ENCODE results near the gene NEURL3. TPM values are rescaled to one million over a fixed set of nuclear protein-coding genes. Genes with fewer than 3 reads are reported as not detected.

The NEURL3 gene
- total and polyA plus RNA-seq, 2 of the 8 experiments (the other 6 are each of a cell fraction or from before 2014, with no cell fraction given) = not detected

GRCh38 chr2:96531872-96532505, 26.8 kb upstream of the NEURL3 start:
- DNase-seq (ENCODE audit: low read depth in 1 of 2, low spot score in 2 of 2) (no peak), FAIRE-seq (no peak)
- peak overlapping the region; percentile 22 to 58 (median 48) for H3K4me3 ChIP-seq (ENCODE audit: extremely low read depth in 1 of 4, insufficient read depth in 2 of 4, low read depth in 3 of 4, low read length in 4 of 4)
- H2BK20ac ChIP-seq (ENCODE audit: low read length) = peak overlapping the region; percentile 80; the same call in 1 of the 2 replicates
- H4K20me1 ChIP-seq (replicated peaks in 1 of 2; ENCODE audit: control insufficient read depth in 1 of 2, insufficient read depth in 2 of 2, low read length in 2 of 2) = no peaks in the 10 kb centered on the region
- H3K23me2 ChIP-seq (ENCODE audit: low read depth, low read length) = peaks cover 9% of the 10 kb centered on the region; the same call in 1 of the 2 replicates
- peak overlapping the region; percentile 73 to 94 for H3K4me2 ChIP-seq (ENCODE audit: insufficient read depth in 1 of 2, low read depth in 2 of 2, low read length in 2 of 2)
- WGBS, 2 experiments (ENCODE audit: extremely low coverage in 1 of 2, insufficient coverage in 1 of 2, insufficient read length in 1 of 2, insufficient replicate concordance in 2 of 2, low coverage in 1 of 2, low lambda C conversion rate in 2 of 2, missing lambda C conversion rate in 1 of 2) = 12% methylated on average over 16 of the region's 23 CpGs; no CpG with 5 or more reads in 1 of the 2 experiments
- no peaks in the 10 kb centered on the region for H3K36me3 ChIP-seq (ENCODE audit: control insufficient read depth in 2 of 4, insufficient read depth in 4 of 4, low read length in 3 of 4)
- peak overlapping the region; percentile 60; the same call in 1 of the 2 replicates for H2AFZ ChIP-seq (ENCODE audit: low read length)
- H3K56ac ChIP-seq (replicated peaks; ENCODE audit: insufficient read length, low read depth, low read length) = no peak overlapping the region
- no peak overlapping the region for H3K4ac ChIP-seq (replicated peaks; ENCODE audit: insufficient read length, low read depth, low read length)
- TF ChIP-seq KDM4A (IDR thresholded peaks at IDR 0.05; ENCODE audit: low read depth, low read length, severe bottlenecking) (peak; percentile 67), SP1 (IDR thresholded peaks at IDR 0.05; ENCODE audit: low read depth, low read length) (peak; percentile 86), SIX5 (IDR thresholded peaks at IDR 0.05; ENCODE audit: low read depth, low read length) (peak; percentile 53), CREB1 (IDR thresholded peaks at IDR 0.05) (peak; percentile 66), NRF1 (IDR thresholded peaks at IDR 0.05; ENCODE audit: low read depth, low read length) (no peak)
- 0 out of 2 replicates have a peak overlapping the region, but pooled peaks have one; percentile 52 for H4K8ac ChIP-seq (ENCODE audit: extremely low read depth, insufficient read depth, low read length)
- no peaks in the 10 kb centered on the region for H3K79me2 ChIP-seq (ENCODE audit: control insufficient read depth in 1 of 2, insufficient read depth in 2 of 2, low read length in 2 of 2)
- H3K14ac ChIP-seq (ENCODE audit: insufficient read length) = no peak overlapping the region
- H4K5ac ChIP-seq (ENCODE audit: insufficient read length, low read depth, low read length) = no peak overlapping the region
- peaks cover 0 to 18% (median 11%) of the 10 kb centered on the region in 4 experiments; a peak in 6 of 7 replicates for H3K27me3 ChIP-seq (replicated peaks in 1 of 4; ENCODE audit: control insufficient read depth in 3 of 4, extremely low read depth in 1 of 4, insufficient read depth in 3 of 4, low read length in 3 of 4)
- H3K23ac ChIP-seq (ENCODE audit: insufficient read length) = no peak overlapping the region
- H2BK12ac ChIP-seq (ENCODE audit: low read depth, low read length) = no peak overlapping the region
- no peak overlapping the region for H2BK5ac ChIP-seq (ENCODE audit: low read depth, low read length)
- H2BK120ac ChIP-seq (replicated peaks; ENCODE audit: low read depth, low read length) = no peak overlapping the region
- no peak overlapping the region for H4K91ac ChIP-seq (replicated peaks; ENCODE audit: insufficient read length, low read length)
- POLR2A ChIA-PET (ENCODE audit: partially characterized antibody) = interaction anchor here (1.7 kb wide), 1 partner anchor 16 kb away, joined by 4 read pairs; no protein-coding TSS in a partner anchor
- no peaks in the 10 kb centered on the region for H3K79me1 ChIP-seq (ENCODE audit: low read depth, low read length)
- no peak overlapping the region for H3K27ac ChIP-seq (ENCODE audit: low read depth, low read length)
- no peak overlapping the region for H2BK15ac ChIP-seq (ENCODE audit: low read length)
- no peak overlapping the region for H2AK5ac ChIP-seq (ENCODE audit: low read depth, low read length)
- H3K18ac ChIP-seq (ENCODE audit: extremely low read depth, low read length) = no peak overlapping the region
- no peaks in the 10 kb centered on the region for H3K9me3 ChIP-seq (ENCODE audit: insufficient read depth in 2 of 2, low read depth in 1 of 2, low read length in 1 of 2)
- H3K4me1 ChIP-seq (replicated peaks in 1 of 4; ENCODE audit: control insufficient read depth in 3 of 4, insufficient read depth in 4 of 4, low read length in 3 of 4) = peaks cover 2 to 3% (median 3%) of the 10 kb centered on the region in 4 experiments
- CTCF ChIA-PET (ENCODE audit: partially characterized antibody) = interaction anchor here (0.6 to 18.5 kb wide), 6 partner anchors 14 to 176 kb away, joined by 4 to 361 read pairs (median 8); no protein-coding TSS in a partner anchor
- no peak overlapping the region for H3K9ac ChIP-seq (replicated peaks in 1 of 4; ENCODE audit: extremely low read depth in 1 of 4, low read depth in 3 of 4, low read length in 3 of 4)

All from H1 (cell line).